Measurements from ENCODE around the gene PRPF19.

Gene PRPF19

GRCh38 chr11:60937144-60937527 is 30.8 kb upstream of the PRPF19 start:
- no peak for DNase-seq

- no peak for DNase-seq
Measured at GRCh38 chr11:60936467-60937143, 30.2 kb upstream of the PRPF19 start.

GRCh38 chr11:60935676-60936442 is 29.5 kb upstream of the PRPF19 start:
- no peak for DNase-seq

- no peak for DNase-seq
Measured at GRCh38 chr11:60934790-60935605, 28.6 kb upstream of the PRPF19 start.

- DNase-seq = no peak
Measured at GRCh38 chr11:60934124-60934789, 27.9 kb upstream of the PRPF19 start.

GRCh38 chr11:60933416-60934123 is 27.2 kb upstream of the PRPF19 start:
- DNase-seq = no peak

- no peak for DNase-seq
Measured at GRCh38 chr11:60932605-60933356, 26.4 kb upstream of the PRPF19 start.

GRCh38 chr11:60931917-60932316 is 25.5 kb upstream of the PRPF19 start:
- no peak for DNase-seq

- DNase-seq = no peak
Measured at GRCh38 chr11:60930394-60930793, 24.0 kb upstream of the PRPF19 start.

- no peak for DNase-seq
Measured at GRCh38 chr11:60929764-60930163, 23.4 kb upstream of the PRPF19 start.

- DNase-seq = no peak
Measured at GRCh38 chr11:60928563-60929001, 22.2 kb upstream of the PRPF19 start.

- DNase-seq = no peak
Measured at GRCh38 chr11:60927600-60927999, 21.2 kb upstream of the PRPF19 start.

GRCh38 chr11:60927061-60927592 is 20.7 kb upstream of the PRPF19 start:
- no peak for DNase-seq

GRCh38 chr11:60926500-60926899 is 20.1 kb upstream of the PRPF19 start:
- no peak for DNase-seq

GRCh38 chr11:60925868-60926267 is 19.5 kb upstream of the PRPF19 start:
- no peak for DNase-seq

GRCh38 chr11:60924906-60925853 is 18.8 kb upstream of the PRPF19 start:
- no peak for DNase-seq

GRCh38 chr11:60924110-60924905 is 17.9 kb upstream of the PRPF19 start, which contains the start of gene TMEM132A:
Gene TMEM132A (plus strand): TSS chr11:60924460. CDS start chr11:60924634, 174 bp downstream.
- no peak for DNase-seq

GRCh38 chr11:60923800-60924109 is 17.4 kb upstream of the PRPF19 start:
- DNase-seq = no peak

GRCh38 chr11:60923326-60923725 is 16.9 kb upstream of the PRPF19 start:
- DNase-seq = no peak

Data from activated T-cell treated with anti-CD3 and anti-CD28 coated beads for 4 hours (primary cell).